Calu3 (cell line): ENCODE data around the gene DCDC2. TPM values are rescaled to one million over a fixed set of nuclear protein-coding genes. Genes with fewer than 3 reads are reported as not detected.

Experiments
- BruUV-seq: library from RNA; stranded (reverse); fragments of 400-500 nt; replicated peaks from 2 replicates; lab custom pipeline; 2021; lab: Mats Ljungman, UMichigan
- CTCF ChIA-PET: fragments of 300-600 bp; sonication (Branson Sonifier 250); formaldehyde crosslinking; loops from one replicate; lab custom pipeline; 2022; ENCODE audit warnings: antibody characterized with exemption; lab: Charles Lee
- DNase-seq: peaks from one replicate; pipeline ENCODE4 v3.0.0; 2022
- H3K27ac Mint-ChIP-seq: one replicate; pipeline ENCODE4 v1.8.0; 2022; ENCODE audit warnings: mixed read lengths; ENCODE audit not compliant: unreplicated experiment
- H3K27me3 Mint-ChIP-seq: one replicate; pipeline ENCODE4 v1.8.0; 2022; ENCODE audit warnings: mixed read lengths; ENCODE audit not compliant: unreplicated experiment
- H3K36me3 Mint-ChIP-seq: one replicate; pipeline ENCODE4 v1.8.0; 2022; ENCODE audit warnings: mild to moderate bottlenecking, moderate library complexity, mixed read lengths; ENCODE audit not compliant: insufficient read depth, unreplicated experiment
- H3K4me1 Mint-ChIP-seq: one replicate; pipeline ENCODE4 v1.8.0; 2022; ENCODE audit warnings: mild to moderate bottlenecking, low read depth, mixed read lengths; ENCODE audit not compliant: unreplicated experiment
- H3K4me3 Mint-ChIP-seq: one replicate; pipeline ENCODE4 v1.8.0; 2022; ENCODE audit warnings: mild to moderate bottlenecking, low read depth, moderate library complexity, mixed read lengths; ENCODE audit not compliant: unreplicated experiment
- H3K9me3 Mint-ChIP-seq: one replicate; pipeline ENCODE4 v1.8.0; 2022; ENCODE audit warnings: low read depth, mixed read lengths; ENCODE audit not compliant: unreplicated experiment
- intact Hi-C: fragments of 100-400 bp; cut with micrococcal nuclease; formaldehyde crosslinking; loops from one replicate; pipeline ENCODE4 v1.10.0; 2022; ENCODE audit not compliant: unreplicated experiment
- total RNA-seq: library from RNA; stranded (reverse); gene quantifications from 2 replicates; pipeline ENCODE4 v1.2.3, GENCODE V29; 2022
- TF ChIP-seq, protein P1 (sequence below): fragments of 200-600 bp; IDR thresholded peaks from one replicate; pipeline ENCODE4 v1.8.0; 2022; ENCODE audit warnings: antibody characterized with exemption; ENCODE audit not compliant: unreplicated experiment

The DCDC2 gene
- total RNA-seq, 1 experiment from 2014 or later, result 91.8 TPM

DNA sequence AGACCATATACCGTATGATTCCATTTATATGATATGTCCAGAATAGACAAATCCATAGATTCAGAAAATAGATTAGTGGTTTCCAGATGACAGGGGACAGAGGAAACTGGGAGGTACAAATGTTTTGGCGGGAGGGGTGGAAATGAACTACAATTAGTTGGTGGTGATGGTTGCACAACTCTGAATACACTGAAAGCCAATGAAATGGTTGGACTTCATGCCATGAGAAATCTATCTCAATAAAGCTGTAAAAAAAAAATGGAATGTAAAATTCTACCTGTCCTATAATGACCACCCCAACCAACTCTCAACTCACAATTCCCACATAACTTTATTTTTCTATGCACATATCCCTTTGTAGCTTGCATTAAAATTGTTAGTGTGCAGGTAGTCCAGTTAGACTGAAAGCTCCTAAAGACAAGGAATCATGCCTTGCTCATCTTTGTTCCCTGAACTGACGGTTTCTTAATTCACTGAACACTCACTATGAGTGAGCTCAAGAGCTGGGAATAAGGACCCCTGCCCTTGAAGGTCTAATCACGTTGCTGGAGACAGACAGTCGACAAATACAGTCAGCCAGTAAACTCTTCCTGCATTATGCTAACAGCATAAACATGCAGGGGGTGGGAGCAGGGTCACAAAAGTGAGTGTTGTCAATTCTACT, 1.4 kb downstream of the DCDC2 start:
- Mint-ChIP-seq H3K27ac (peak overlapping the region; percentile 98), H3K9me3 (no peaks in the 10 kb centered on the region), H3K36me3 (peaks cover 60% of the 10 kb centered on the region), H3K27me3 (no peaks in the 10 kb centered on the region), H3K4me1 (peaks cover 26% of the 10 kb centered on the region), H3K4me3 (peak overlapping the region; percentile 97)
- CTCF ChIA-PET, result interaction anchor here (1.5 to 3.8 kb wide), 4 partner anchors 27 to 73 kb away, joined by 5 to 69 read pairs (median 14); no protein-coding TSS in a partner anchor
- peak; percentile 29 for DNase-seq
- TF ChIP-seq, protein P1, sequence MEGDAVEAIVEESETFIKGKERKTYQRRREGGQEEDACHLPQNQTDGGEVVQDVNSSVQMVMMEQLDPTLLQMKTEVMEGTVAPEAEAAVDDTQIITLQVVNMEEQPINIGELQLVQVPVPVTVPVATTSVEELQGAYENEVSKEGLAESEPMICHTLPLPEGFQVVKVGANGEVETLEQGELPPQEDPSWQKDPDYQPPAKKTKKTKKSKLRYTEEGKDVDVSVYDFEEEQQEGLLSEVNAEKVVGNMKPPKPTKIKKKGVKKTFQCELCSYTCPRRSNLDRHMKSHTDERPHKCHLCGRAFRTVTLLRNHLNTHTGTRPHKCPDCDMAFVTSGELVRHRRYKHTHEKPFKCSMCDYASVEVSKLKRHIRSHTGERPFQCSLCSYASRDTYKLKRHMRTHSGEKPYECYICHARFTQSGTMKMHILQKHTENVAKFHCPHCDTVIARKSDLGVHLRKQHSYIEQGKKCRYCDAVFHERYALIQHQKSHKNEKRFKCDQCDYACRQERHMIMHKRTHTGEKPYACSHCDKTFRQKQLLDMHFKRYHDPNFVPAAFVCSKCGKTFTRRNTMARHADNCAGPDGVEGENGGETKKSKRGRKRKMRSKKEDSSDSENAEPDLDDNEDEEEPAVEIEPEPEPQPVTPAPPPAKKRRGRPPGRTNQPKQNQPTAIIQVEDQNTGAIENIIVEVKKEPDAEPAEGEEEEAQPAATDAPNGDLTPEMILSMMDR, result no peak
- intact Hi-C loops, result loop anchor here (1.0 to 5.0 kb wide), 3 partner anchors 16 to 73 kb away; no protein-coding TSS in a partner anchor
- no TSS peak for BruUV-seq

GRCh38 chr6:24355393-24355792, 2.5 kb downstream of the DCDC2 start:
- Mint-ChIP-seq H3K4me1 (peaks cover 25% of the 10 kb centered on the region), H3K27me3 (no peaks in the 10 kb centered on the region), H3K9me3 (no peaks in the 10 kb centered on the region), H3K27ac (peak overlapping the region; percentile 47), H3K36me3 (peaks cover 67% of the 10 kb centered on the region), H3K4me3 (peak overlapping the region; percentile 97)
- TF ChIP-seq, protein P1, result no peak
- intact Hi-C loops, result loop anchor here (5.0 kb wide), 1 partner anchor 33 kb away; no protein-coding TSS in a partner anchor
- DNase-seq, result no peak
- BruUV-seq, result no TSS peak
- CTCF ChIA-PET, result interaction anchor here (0.5 to 3.8 kb wide), 6 partner anchors 24 to 72 kb away, joined by 5 to 69 read pairs (median 6); no protein-coding TSS in a partner anchor

- peak overlapping the region; percentile 97 for H3K4me3 Mint-ChIP-seq
- no peaks in the 10 kb centered on the region for H3K27me3 Mint-ChIP-seq
- CTCF ChIA-PET, result interaction anchor here (1.4 to 2.0 kb wide), 2 partner anchors 9 to 70 kb away, joined by 4 to 6 read pairs; no protein-coding TSS in a partner anchor
- no peaks in the 10 kb centered on the region for H3K9me3 Mint-ChIP-seq
- H3K4me1 Mint-ChIP-seq, result peaks cover 28% of the 10 kb centered on the region
- TF ChIP-seq, protein P1, result no peak
- intact Hi-C loops, result no loop called here
- no peak for DNase-seq
- peaks cover 56% of the 10 kb centered on the region for H3K36me3 Mint-ChIP-seq
- H3K27ac Mint-ChIP-seq, result no peak overlapping the region
- no TSS peak for BruUV-seq
Observed at GRCh38 chr6:24353861-24354260, 4.0 kb downstream of the DCDC2 start.

GRCh38 chr6:24352434-24352833, 5.4 kb downstream of the DCDC2 start:
- no peak overlapping the region for H3K4me3 Mint-ChIP-seq
- DNase-seq, result no peak
- TF ChIP-seq, protein P1, result no peak
- H3K27ac Mint-ChIP-seq, result no peak overlapping the region
- CTCF ChIA-PET, result interaction anchor here (0.6 kb wide), 1 partner anchor 70 kb away, joined by 4 read pairs; no protein-coding TSS in a partner anchor
- peaks cover 43% of the 10 kb centered on the region for H3K4me1 Mint-ChIP-seq
- peaks cover 46% of the 10 kb centered on the region for H3K36me3 Mint-ChIP-seq
- H3K27me3 Mint-ChIP-seq, result no peaks in the 10 kb centered on the region
- no TSS peak for BruUV-seq
- intact Hi-C loops, result no loop called here
- H3K9me3 Mint-ChIP-seq, result no peaks in the 10 kb centered on the region
